Glutamatergic neuron (in vitro differentiated cells): ENCODE measurements around the gene C7orf33. TPM values are rescaled to one million over a fixed set of nuclear protein-coding genes. Genes with fewer than 3 reads are reported as not detected.

Source experiments
- DNase-seq: peaks from one replicate; pipeline ENCODE4 v3.0.0; 2022
- H3K27ac Mint-ChIP-seq: one replicate; pipeline ENCODE4 v1.8.0; 2020; ENCODE audit warnings: mild to moderate bottlenecking, mixed read lengths, inconsistent platforms; ENCODE audit not compliant: unreplicated experiment
- H3K27me3 Mint-ChIP-seq: one replicate; pipeline ENCODE4 v1.8.0; 2020; ENCODE audit warnings: mild to moderate bottlenecking, moderate library complexity, mixed read lengths, inconsistent platforms; ENCODE audit not compliant: unreplicated experiment
- H3K36me3 Mint-ChIP-seq: one replicate; pipeline ENCODE4 v1.8.0; 2020; ENCODE audit warnings: mild to moderate bottlenecking, mixed read lengths, inconsistent platforms; ENCODE audit not compliant: unreplicated experiment
- H3K4me1 Mint-ChIP-seq: one replicate; pipeline ENCODE4 v1.8.0; 2020; ENCODE audit warnings: mild to moderate bottlenecking, low read depth, mixed read lengths, inconsistent platforms; ENCODE audit not compliant: unreplicated experiment
- H3K4me3 Mint-ChIP-seq: one replicate; pipeline ENCODE4 v1.8.0; 2020; ENCODE audit warnings: mild to moderate bottlenecking, mixed read lengths, inconsistent platforms; ENCODE audit not compliant: unreplicated experiment
- H3K9me3 Mint-ChIP-seq: one replicate; pipeline ENCODE4 v1.8.0; 2020; ENCODE audit warnings: mild to moderate bottlenecking, moderate library complexity, mixed read lengths, inconsistent platforms; ENCODE audit not compliant: unreplicated experiment
- total RNA-seq: library from RNA; stranded (reverse); fragmentation: NEBNext Ultra II Directional; extraction: Animal tissue kit (Norgen Biotek cat#: 25700); gene quantifications from one replicate; pipeline ENCODE4 v1.2.1, GENCODE V29; 2021; ENCODE audit not compliant: unreplicated experiment
- TF ChIP-seq, protein P1 (sequence below): fragments of 200-600 bp; sonication (generic); IDR thresholded peaks from one replicate; pipeline ENCODE4 v1.5.0; 2021; ENCODE audit not compliant: partially characterized antibody, unreplicated experiment

C7orf33 gene
- total RNA-seq, 1 donor from 2014 or later, result not detected

GRCh38 chr7:148630078-148630477, 39.5 kb downstream of the C7orf33 start:
- H3K27ac Mint-ChIP-seq, result no peak overlapping the region
- DNase-seq, result no peak
- H3K36me3 Mint-ChIP-seq, result no peaks in the 10 kb centered on the region
- H3K4me1 Mint-ChIP-seq, result peaks cover 8% of the 10 kb centered on the region
- TF ChIP-seq, protein P1, sequence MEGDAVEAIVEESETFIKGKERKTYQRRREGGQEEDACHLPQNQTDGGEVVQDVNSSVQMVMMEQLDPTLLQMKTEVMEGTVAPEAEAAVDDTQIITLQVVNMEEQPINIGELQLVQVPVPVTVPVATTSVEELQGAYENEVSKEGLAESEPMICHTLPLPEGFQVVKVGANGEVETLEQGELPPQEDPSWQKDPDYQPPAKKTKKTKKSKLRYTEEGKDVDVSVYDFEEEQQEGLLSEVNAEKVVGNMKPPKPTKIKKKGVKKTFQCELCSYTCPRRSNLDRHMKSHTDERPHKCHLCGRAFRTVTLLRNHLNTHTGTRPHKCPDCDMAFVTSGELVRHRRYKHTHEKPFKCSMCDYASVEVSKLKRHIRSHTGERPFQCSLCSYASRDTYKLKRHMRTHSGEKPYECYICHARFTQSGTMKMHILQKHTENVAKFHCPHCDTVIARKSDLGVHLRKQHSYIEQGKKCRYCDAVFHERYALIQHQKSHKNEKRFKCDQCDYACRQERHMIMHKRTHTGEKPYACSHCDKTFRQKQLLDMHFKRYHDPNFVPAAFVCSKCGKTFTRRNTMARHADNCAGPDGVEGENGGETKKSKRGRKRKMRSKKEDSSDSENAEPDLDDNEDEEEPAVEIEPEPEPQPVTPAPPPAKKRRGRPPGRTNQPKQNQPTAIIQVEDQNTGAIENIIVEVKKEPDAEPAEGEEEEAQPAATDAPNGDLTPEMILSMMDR, result no peak
- H3K4me3 Mint-ChIP-seq, result no peak overlapping the region
- H3K27me3 Mint-ChIP-seq, result peaks cover 1% of the 10 kb centered on the region
- peaks cover 2% of the 10 kb centered on the region for H3K9me3 Mint-ChIP-seq

DNA sequence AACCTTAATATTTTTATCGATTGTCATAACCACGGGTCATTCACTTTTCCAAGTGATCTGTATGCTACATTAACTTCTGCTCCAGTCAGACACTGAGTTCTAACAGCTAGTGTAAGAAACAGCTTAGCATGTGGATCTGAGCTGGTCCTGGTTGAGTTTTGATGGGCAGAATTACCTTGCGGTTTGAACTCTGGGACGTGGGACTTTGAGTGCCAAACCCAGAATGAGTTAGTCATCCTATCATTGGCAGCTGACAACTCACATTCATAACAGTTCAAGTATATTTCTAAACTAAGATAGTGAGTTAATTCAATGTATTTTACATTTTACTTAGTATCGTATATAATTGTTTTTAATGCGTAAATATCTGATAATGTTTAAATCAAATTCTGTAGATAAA, 43.2 kb downstream of the C7orf33 start:
- DNase-seq, result no peak
- H3K27me3 Mint-ChIP-seq, result peaks cover 1% of the 10 kb centered on the region
- H3K27ac Mint-ChIP-seq, result no peak overlapping the region
- no peak overlapping the region for H3K4me3 Mint-ChIP-seq
- H3K9me3 Mint-ChIP-seq, result peaks cover 2% of the 10 kb centered on the region
- H3K4me1 Mint-ChIP-seq, result no peaks in the 10 kb centered on the region
- TF ChIP-seq, protein P1, result no peak
- H3K36me3 Mint-ChIP-seq, result peaks cover 6% of the 10 kb centered on the region

DNA sequence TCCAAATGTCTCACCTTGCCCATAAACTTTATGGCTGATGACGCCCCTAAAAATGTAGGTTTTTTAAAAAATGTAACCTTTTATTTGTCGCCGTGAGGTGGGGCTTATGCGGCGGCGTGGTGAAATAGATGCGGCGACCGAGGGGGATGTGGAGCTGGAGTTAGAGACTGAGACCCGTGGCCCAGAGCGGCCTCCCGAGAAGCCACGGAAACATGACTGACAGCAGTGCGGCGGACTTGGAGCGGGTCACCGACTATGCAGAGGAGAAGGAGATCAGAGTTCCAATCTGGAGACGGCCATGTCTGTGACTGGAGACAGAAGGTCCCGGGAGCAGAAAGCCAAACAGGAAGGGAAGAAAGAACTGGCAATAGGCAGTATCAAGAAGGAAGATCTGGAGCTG, 46.5 kb downstream of the C7orf33 start:
- no peak for DNase-seq

GRCh38 chr7:148645898-148646297, 55.3 kb downstream of the C7orf33 start:
- no peak overlapping the region for H3K4me3 Mint-ChIP-seq
- H3K27ac Mint-ChIP-seq, result no peak overlapping the region
- H3K27me3 Mint-ChIP-seq, result no peaks in the 10 kb centered on the region

More for the DNA sequence above, 46.5 kb downstream of the C7orf33 start:
- peaks cover 6% of the 10 kb centered on the region for H3K36me3 Mint-ChIP-seq
- TF ChIP-seq, protein P1, result no peak
- no peak overlapping the region for H3K27ac Mint-ChIP-seq
- H3K27me3 Mint-ChIP-seq, result peaks cover 1% of the 10 kb centered on the region
- H3K9me3 Mint-ChIP-seq, result peaks cover 4% of the 10 kb centered on the region
- no peaks in the 10 kb centered on the region for H3K4me1 Mint-ChIP-seq
- no peak overlapping the region for H3K4me3 Mint-ChIP-seq

DNA sequence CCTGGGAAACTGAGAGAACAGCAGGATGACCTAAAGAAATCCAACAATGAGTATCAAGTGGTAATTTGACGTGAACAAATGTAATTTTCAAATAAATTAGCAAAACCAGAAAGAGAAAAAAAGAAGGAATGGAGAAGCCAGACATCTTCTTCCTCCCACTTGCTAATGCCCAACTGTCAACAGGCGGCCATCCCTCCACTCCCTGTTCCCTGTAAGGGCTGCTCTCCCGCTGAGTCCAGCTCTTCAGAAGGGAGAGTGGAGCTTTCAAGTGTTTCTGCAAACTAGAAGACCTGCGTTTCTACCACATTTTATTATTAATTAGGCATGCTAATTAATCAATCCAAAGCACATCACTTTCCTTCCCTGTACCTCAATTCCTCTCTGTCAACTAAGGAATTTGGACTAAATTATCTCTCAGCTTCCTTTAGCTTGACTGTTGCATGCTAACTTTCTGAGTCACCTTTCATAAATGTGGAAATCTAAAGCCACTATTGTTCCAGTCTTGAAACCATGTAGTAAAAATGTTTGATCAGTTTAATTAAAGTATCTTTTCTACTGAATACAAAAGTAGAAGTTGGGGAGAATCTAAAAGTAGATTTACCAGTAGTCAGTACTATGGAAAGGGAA, 59.8 kb downstream of the C7orf33 start:
- Mint-ChIP-seq H3K27me3 (no peaks in the 10 kb centered on the region), H3K4me1 (no peaks in the 10 kb centered on the region), H3K27ac (no peak overlapping the region), H3K36me3 (peaks cover 1% of the 10 kb centered on the region), H3K9me3 (peaks cover 2% of the 10 kb centered on the region), H3K4me3 (no peak overlapping the region)
- no peak for DNase-seq
- TF ChIP-seq, protein P1, result no peak

More at GRCh38 chr7:148645898-148646297, 55.3 kb downstream of the C7orf33 start:
- TF ChIP-seq, protein P1, result no peak
- Mint-ChIP-seq H3K4me1 (no peaks in the 10 kb centered on the region), H3K36me3 (peaks cover 5% of the 10 kb centered on the region), H3K9me3 (no peaks in the 10 kb centered on the region)
- DNase-seq, result no peak
